ENCODE data around the gene PTPRQ. TPM values are rescaled to one million over a fixed set of nuclear protein-coding genes. Genes with fewer than 3 reads are reported as not detected.

PTPRQ gene
- total and polyA plus RNA-seq, 4 donors: 0.26 to 11.7 (median 1.4) TPM

DNA sequence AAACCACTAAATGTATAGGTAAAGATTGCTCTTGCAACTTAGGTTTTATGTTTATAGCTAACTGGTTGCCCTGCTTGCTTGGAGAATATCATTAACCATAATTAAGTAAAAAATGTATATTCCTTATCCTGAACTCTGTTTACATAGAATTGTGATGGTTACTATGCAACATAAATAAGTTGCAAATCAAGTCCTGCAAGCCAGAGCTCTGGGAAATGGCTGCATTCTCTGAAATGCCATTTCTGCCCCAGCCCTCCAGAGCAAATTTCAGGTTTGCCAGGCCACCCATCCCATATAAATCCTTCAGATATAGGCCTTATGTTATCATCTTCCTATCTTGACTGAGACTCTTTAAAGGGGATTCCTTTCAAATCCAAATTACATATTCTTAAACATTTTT is 145.0 kb downstream of the PTPRQ start:
- DNase-seq (peak in 2 of 3 donors; percentile 19 to 20), ATAC-seq (ENCODE audit: insufficient read depth, low FRiP score) (no peak)

DNA sequence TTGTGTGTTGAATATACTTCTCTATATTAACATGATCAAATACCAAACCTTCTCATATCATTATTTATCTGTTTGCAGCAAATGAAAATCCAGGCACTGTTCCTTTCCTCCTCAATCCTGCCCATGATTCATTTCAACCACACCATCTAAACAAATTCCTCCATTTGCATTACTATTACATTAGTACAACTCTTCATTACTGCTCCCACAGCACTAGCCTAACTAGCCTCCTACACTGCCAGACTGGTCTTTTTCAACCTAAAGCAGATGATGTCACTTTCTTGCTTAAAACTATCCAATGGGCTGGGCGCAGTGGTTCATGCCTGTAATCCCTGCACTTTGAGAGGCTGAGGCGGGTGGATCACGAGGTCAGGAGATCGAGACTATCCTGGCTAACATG is 146.1 kb downstream of the PTPRQ start:
- no peak for DNase-seq
- WGBS, 2 donors: 97% methylated on average over 4 of the region's 4 CpGs

More for the DNA sequence above, 145.0 kb downstream of the PTPRQ start:
- H3K4me3 ChIP-seq: no peak overlapping the region
- TF ChIP-seq, protein P1, sequence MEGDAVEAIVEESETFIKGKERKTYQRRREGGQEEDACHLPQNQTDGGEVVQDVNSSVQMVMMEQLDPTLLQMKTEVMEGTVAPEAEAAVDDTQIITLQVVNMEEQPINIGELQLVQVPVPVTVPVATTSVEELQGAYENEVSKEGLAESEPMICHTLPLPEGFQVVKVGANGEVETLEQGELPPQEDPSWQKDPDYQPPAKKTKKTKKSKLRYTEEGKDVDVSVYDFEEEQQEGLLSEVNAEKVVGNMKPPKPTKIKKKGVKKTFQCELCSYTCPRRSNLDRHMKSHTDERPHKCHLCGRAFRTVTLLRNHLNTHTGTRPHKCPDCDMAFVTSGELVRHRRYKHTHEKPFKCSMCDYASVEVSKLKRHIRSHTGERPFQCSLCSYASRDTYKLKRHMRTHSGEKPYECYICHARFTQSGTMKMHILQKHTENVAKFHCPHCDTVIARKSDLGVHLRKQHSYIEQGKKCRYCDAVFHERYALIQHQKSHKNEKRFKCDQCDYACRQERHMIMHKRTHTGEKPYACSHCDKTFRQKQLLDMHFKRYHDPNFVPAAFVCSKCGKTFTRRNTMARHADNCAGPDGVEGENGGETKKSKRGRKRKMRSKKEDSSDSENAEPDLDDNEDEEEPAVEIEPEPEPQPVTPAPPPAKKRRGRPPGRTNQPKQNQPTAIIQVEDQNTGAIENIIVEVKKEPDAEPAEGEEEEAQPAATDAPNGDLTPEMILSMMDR (IDR thresholded peaks at IDR 0.05; ENCODE audit: control extremely low read depth, extremely low read depth): no peak
- no peaks in the 10 kb centered on the region for H3K9me3 ChIP-seq (ENCODE audit: control insufficient read depth in 4 of 4, insufficient read depth in 3 of 4, low read length in 3 of 4)
- H3K36me3 ChIP-seq (ENCODE audit: control insufficient read depth in 4 of 4, insufficient read depth in 4 of 4, low read length in 4 of 4): no peaks in the 10 kb centered on the region
- H3K27ac ChIP-seq (ENCODE audit: low read depth in 1 of 2, low read length in 1 of 2): no peak overlapping the region
- H3K9ac ChIP-seq (ENCODE audit: insufficient read depth in 1 of 2, low read length in 2 of 2): no peak overlapping the region
- H3K27me3 ChIP-seq (ENCODE audit: control insufficient read depth in 3 of 3, insufficient read depth in 3 of 3, low read length in 2 of 3): no peaks in the 10 kb centered on the region
- no peaks in the 10 kb centered on the region for H3K4me1 ChIP-seq (ENCODE audit: control insufficient read depth in 5 of 5, insufficient read depth in 5 of 5, low read length in 5 of 5)

GRCh38 chr12:80593766-80594165 is 149.7 kb downstream of the PTPRQ start:
- H3K36me3 ChIP-seq (ENCODE audit: control insufficient read depth in 4 of 4, insufficient read depth in 4 of 4, low read length in 4 of 4): no peaks in the 10 kb centered on the region
- TF ChIP-seq, protein P1 (IDR thresholded peaks at IDR 0.05; ENCODE audit: control extremely low read depth, extremely low read depth): no peak
- 83 to 85% methylated on average over 1 of the region's 1 CpG for WGBS, 2 donors
- H3K4me1 ChIP-seq (ENCODE audit: control insufficient read depth in 5 of 5, insufficient read depth in 5 of 5, low read length in 5 of 5): no peaks in the 10 kb centered on the region
- H3K27ac ChIP-seq (ENCODE audit: low read depth in 1 of 2, low read length in 1 of 2): no peak overlapping the region
- H3K4me3 ChIP-seq: no peak overlapping the region
- H3K27me3 ChIP-seq (ENCODE audit: control insufficient read depth in 3 of 3, insufficient read depth in 3 of 3, low read length in 2 of 3): no peaks in the 10 kb centered on the region
- no peaks in the 10 kb centered on the region for H3K9me3 ChIP-seq (ENCODE audit: control insufficient read depth in 4 of 4, insufficient read depth in 3 of 4, low read length in 3 of 4)
- H3K9ac ChIP-seq (ENCODE audit: insufficient read depth in 1 of 2, low read length in 2 of 2): no peak overlapping the region
- ATAC-seq (ENCODE audit: insufficient read depth, low FRiP score): no peak
- no peak for DNase-seq

More for the DNA sequence above, 146.1 kb downstream of the PTPRQ start:
- Histone ChIP-seq H3K27me3 (ENCODE audit: control insufficient read depth in 3 of 3, insufficient read depth in 3 of 3, low read length in 2 of 3) (no peaks in the 10 kb centered on the region), H3K9me3 (ENCODE audit: control insufficient read depth in 4 of 4, insufficient read depth in 3 of 4, low read length in 3 of 4) (no peaks in the 10 kb centered on the region), H3K4me3 (no peak overlapping the region), H3K4me1 (ENCODE audit: control insufficient read depth in 5 of 5, insufficient read depth in 5 of 5, low read length in 5 of 5) (no peaks in the 10 kb centered on the region), H3K27ac (ENCODE audit: low read depth in 1 of 2, low read length in 1 of 2) (no peak overlapping the region), H3K9ac (ENCODE audit: insufficient read depth in 1 of 2, low read length in 2 of 2) (no peak overlapping the region), H3K36me3 (ENCODE audit: control insufficient read depth in 4 of 4, insufficient read depth in 4 of 4, low read length in 4 of 4) (no peaks in the 10 kb centered on the region)
- no peak for ATAC-seq (ENCODE audit: insufficient read depth, low FRiP score)
- TF ChIP-seq, protein P1 (IDR thresholded peaks at IDR 0.05; ENCODE audit: control extremely low read depth, extremely low read depth): no peak

- Histone ChIP-seq H3K9ac (ENCODE audit: insufficient read depth in 1 of 2, low read length in 2 of 2) (no peak overlapping the region), H3K4me3 (no peak overlapping the region), H3K27ac (ENCODE audit: low read depth in 1 of 2, low read length in 1 of 2) (no peak overlapping the region), H3K27me3 (ENCODE audit: control insufficient read depth in 3 of 3, insufficient read depth in 3 of 3, low read length in 2 of 3) (no peaks in the 10 kb centered on the region), H3K4me1 (ENCODE audit: control insufficient read depth in 5 of 5, insufficient read depth in 5 of 5, low read length in 5 of 5) (no peaks in the 10 kb centered on the region), H3K36me3 (ENCODE audit: control insufficient read depth in 4 of 4, insufficient read depth in 4 of 4, low read length in 4 of 4) (no peaks in the 10 kb centered on the region), H3K9me3 (ENCODE audit: control insufficient read depth in 4 of 4, insufficient read depth in 3 of 4, low read length in 3 of 4) (no peaks in the 10 kb centered on the region)
- ATAC-seq (ENCODE audit: insufficient read depth, low FRiP score): no peak
- no peak for DNase-seq
- TF ChIP-seq, protein P1 (IDR thresholded peaks at IDR 0.05; ENCODE audit: control extremely low read depth, extremely low read depth): no peak
Observed at GRCh38 chr12:80596509-80596908, 152.5 kb downstream of the PTPRQ start.
